Fibroblast of pulmonary artery (primary cell): ENCODE results near the gene TMEM266.

ENCODE experiments used
- DNase-seq: peaks from one replicate; pipeline ENCODE4 v3.0.0-alpha.2; 2010; ENCODE audit warnings: low read depth
- H3K4me3 ChIP-seq: replicated peaks from 2 replicates; pipeline ENCODE4 v1.5.1; 2011; ENCODE audit warnings: low read depth, mild to moderate bottlenecking, control low read depth, low read length, moderate library complexity
- TF ChIP-seq, protein P1 (sequence below): IDR thresholded peaks from 2 replicates; pipeline ENCODE4 v1.5.1; 2011; ENCODE audit warnings: mild to moderate bottlenecking, control low read depth, low read length, inconsistent platforms; ENCODE audit errors: missing control alignments

Gene TMEM266

DNA sequence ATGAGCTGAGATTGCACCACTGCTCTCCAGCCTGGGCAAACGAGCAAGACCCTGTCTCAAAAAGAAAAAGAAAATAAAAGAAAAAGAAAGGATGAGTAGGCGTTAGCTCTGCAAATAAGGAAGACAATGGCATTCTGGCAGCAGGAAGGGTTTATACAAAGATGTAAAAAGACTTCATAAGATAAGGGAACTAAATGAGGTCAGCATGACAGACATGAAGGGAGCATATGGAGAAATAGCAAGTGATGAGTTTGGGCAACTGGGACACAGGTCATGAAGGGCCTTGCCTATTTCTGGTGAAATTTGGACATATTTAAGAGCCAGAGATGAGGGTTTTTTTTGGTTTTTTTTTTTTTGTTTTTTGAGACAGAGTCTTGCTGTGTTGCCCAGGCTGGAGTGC, 24.5 kb downstream of the TMEM266 start:
- H3K4me3 ChIP-seq, result no peak overlapping the region
- TF ChIP-seq, protein P1, sequence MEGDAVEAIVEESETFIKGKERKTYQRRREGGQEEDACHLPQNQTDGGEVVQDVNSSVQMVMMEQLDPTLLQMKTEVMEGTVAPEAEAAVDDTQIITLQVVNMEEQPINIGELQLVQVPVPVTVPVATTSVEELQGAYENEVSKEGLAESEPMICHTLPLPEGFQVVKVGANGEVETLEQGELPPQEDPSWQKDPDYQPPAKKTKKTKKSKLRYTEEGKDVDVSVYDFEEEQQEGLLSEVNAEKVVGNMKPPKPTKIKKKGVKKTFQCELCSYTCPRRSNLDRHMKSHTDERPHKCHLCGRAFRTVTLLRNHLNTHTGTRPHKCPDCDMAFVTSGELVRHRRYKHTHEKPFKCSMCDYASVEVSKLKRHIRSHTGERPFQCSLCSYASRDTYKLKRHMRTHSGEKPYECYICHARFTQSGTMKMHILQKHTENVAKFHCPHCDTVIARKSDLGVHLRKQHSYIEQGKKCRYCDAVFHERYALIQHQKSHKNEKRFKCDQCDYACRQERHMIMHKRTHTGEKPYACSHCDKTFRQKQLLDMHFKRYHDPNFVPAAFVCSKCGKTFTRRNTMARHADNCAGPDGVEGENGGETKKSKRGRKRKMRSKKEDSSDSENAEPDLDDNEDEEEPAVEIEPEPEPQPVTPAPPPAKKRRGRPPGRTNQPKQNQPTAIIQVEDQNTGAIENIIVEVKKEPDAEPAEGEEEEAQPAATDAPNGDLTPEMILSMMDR, result no peak
- DNase-seq, result no peak

DNA sequence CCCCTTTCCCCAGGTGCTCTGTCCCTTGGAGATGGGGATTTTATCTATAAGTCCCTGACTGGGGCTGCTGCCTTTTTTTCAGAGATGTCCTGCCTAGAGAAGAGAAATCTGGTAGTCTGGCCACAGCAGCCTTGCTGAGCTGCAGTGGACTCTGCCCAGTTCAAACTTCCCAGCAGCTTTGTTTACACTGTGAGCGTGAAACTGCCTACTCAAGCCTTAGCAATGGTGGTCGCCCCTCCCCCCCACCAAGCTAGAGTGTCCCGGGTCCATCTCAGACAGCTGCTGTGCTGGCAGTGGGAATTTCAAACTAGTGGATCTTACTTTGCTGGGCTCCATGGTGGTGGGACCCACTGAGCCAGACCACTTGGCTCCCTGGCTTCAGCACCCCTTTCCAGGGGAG, 38.9 kb downstream of the TMEM266 start:
- TF ChIP-seq, protein P1, result no peak
- DNase-seq, result no peak
- H3K4me3 ChIP-seq, result no peak overlapping the region

DNA sequence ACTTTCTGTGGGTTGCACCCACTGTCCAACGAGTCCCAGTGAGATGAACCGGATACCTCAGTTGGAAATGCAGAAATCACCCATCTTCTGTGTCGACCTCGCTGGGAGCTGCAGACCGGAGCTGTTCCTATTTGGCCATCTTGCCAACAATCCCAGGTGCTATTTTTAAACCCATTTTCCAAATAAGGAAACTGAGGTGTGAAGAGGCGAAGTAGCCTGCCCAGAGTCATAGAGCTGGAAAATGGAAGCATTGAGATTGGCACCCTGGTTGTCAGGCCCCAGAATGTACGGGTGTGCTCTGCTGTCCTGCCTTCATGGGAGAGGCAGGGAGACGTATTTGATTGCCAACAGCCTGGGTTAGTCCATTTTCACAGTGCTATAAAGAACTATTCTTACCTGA, 39.6 kb downstream of the TMEM266 start:
- no peak for DNase-seq
- TF ChIP-seq, protein P1, result no peak
- no peak overlapping the region for H3K4me3 ChIP-seq

GRCh38 chr15:76100361-76100760, 40.6 kb downstream of the TMEM266 start:
- TF ChIP-seq, protein P1, result no peak
- no peak overlapping the region for H3K4me3 ChIP-seq
- no peak for DNase-seq

GRCh38 chr15:76101655-76102054, 41.9 kb downstream of the TMEM266 start:
- TF ChIP-seq, protein P1, result no peak
- DNase-seq, result no peak
- H3K4me3 ChIP-seq, result no peak overlapping the region

GRCh38 chr15:76105391-76105790, 45.6 kb downstream of the TMEM266 start:
- TF ChIP-seq, protein P1, result no peak
- H3K4me3 ChIP-seq, result no peak overlapping the region
- DNase-seq, result no peak

GRCh38 chr15:76105911-76106310, 46.1 kb downstream of the TMEM266 start:
- DNase-seq, result no peak
- TF ChIP-seq, protein P1, result no peak
- no peak overlapping the region for H3K4me3 ChIP-seq
